GM21786 (cell line): ENCODE data around the gene DAAM2.

Experiments
- ATAC-seq: cut with Tn5 transposase; IDR thresholded peaks from one replicate; pipeline ENCODE4 v1.9.1; 2021; ENCODE audit not compliant: unreplicated experiment

Gene DAAM2

DNA sequence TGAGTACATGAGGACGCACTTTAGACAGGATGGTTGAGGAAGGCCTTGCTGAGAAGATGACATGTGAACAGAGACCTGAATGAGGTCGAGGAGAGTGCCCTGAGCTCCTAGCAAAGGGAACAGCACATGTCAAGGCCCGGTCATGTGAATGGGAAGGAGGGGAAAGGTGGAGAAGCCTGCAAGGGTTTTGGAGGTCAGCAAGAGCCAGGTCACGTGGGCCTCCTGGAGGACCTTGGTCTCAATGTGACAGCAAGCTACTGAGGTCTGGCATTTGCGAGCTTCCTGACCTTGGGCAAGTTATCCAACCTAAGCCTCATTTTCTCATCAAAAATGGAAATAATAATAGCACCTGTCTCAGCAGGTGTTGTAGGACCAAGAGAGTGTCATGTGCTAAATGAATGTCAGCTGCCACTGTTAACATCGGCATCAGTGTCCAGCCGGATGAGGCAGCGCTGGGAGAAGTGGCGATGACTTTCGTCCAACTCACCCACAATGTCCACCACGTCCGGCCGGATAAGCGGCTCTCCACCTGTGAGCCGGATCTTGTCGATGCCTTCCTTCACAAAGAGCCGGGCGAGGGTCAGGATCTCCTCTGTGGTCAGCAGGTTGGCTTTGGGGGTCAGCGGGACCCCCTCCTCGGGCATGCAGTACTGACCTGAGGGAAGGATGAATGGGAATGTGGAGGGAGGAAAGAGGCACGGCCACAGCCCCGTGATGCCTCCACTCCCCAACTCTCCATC, 133.2 kb downstream of the DAAM2 start:
- ATAC-seq = no peak

DNA sequence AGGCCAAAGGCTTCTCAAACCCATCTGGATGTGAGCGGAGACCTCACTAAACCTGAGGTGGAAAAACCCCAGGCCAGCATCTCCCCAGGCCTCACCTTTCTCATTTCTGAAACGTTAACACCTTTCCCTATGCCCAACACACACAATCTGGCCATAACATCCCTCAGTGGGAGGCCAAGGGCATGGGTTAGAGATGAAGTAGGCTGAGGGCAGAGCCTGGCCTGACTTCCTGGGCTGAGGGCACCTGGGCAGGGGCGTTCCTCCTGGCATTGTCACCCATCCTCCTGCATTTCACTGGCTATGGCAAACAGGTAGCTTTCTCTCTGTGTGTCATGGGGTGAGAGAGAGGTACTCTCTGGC, 133.7 kb downstream of the DAAM2 start:
- ATAC-seq = no peak

DNA sequence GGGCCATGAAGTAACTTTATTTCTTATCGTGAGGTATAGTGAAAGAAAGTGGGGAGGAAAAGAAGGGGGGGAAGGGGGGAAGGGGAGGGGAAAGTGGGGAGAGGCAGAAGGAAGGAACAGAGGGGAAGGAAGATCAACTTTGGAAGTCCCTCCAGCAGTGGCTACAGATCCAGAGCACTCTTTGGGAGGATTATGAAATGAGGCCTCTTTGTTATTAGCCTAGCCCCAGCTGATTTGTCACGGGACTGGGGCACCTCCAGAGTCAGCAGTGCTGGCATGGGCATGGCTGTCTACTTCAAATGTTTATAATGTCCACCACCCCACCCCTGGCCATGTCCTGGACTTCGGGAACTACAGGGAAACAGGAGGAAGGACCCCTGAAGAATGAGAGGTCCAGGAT, 134.5 kb downstream of the DAAM2 start:
- no peak for ATAC-seq

DNA sequence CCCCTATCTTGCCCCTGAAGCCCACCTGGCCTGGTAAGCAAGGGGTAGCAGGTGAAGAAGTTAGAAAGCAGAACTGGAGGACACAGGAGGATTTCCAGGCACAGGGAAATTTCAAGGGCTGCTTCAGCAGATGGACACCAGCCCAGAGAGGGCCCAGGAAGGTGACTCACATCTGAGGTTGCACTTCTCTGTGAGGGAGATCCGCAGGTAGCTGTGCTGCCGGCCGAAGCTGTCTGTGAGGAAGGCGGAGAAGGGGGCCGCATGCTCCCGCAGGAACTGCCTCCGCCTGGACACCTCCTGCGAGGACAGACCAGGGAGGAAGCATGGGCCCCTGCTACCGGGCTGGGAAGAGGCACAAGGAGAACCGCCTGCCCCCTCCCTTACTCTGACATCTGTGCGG, 135.0 kb downstream of the DAAM2 start:
- ATAC-seq = no peak

DNA sequence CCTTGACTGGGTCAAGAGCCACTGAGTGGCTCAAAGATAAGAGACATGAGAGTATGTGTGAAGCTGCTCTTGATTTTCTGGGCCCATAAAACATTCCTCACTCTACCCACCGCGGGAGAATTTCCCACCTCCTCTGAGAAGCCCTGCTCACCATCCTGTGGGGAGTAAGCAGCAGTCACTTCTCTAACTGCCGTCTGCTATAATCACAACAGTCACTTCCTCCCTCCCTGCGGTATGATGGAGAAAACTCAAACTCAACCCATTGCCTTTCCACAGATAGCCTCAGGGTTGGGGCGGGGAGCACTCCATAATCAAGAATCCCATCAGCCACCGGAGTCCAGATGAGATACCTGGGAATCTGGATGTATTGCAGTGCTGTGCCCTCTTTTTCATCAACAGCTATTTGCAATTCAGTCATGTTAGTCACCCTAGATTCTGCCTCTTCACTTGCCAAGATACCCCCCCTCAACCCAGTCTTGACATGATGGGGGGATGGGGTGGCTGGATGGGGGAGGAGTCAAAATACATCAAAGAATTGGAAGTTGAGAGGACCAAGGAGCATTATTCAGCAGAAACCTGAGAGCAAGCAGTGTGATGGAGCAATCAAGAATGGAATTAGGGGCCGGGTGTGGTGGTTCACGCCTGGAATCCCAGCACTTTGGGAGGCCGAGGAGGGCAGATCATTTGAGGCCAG, 137.0 kb downstream of the DAAM2 start:
- ATAC-seq = no peak

DNA sequence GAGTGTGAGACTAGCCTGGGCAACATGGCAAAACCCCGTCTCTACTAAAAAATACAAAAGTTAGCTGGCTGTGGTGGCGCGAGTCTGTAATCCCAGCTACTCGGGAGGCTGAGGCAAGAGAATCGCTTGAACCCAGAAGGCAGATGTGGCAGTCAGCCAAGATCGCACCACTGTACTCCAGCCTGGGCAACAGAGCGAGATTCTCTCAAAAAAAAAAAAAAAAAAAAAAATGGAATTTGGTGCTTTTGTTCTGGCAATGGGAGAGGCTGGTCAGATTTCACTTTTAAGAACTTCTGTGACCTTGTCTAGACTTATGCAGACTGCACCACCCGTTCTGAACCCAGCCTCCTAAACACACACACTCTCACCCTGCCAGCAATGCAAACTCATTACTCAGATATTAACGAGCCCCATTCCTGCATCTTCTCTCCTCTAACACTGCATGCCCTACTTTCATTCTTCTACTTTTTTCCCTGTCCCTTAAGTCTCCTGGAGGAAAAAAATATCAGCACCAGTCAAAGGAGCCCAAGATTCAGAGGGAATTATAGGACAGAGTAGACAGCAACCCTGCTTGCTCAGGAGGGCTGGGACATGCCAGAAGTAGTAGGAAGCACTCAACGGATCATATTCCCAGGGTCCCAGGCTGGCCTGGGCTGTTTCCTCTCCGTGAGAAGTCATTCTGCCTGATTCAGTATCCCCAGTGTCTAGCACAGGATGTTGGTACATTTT, 137.7 kb downstream of the DAAM2 start:
- no peak for ATAC-seq

DNA sequence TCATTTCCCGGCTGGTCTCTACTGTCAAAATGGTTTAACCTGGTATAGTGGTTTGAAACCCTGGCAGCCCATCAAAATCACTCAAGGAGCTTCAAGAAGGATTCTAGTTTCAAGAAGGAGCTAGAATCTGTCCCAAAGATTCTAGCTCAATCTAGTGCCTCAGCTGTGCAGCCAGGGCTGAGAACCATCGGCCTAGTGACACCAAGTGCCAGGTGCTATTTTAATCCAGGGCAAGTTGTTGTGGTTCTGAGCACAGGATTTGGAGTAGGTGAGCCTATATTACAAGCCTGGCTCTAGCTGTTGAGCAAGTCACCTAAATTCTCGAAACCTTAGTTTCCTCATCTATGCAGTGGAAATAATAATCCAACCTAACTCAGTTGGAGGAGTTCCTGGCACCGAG, 138.4 kb downstream of the DAAM2 start:
- ATAC-seq = no peak

DNA sequence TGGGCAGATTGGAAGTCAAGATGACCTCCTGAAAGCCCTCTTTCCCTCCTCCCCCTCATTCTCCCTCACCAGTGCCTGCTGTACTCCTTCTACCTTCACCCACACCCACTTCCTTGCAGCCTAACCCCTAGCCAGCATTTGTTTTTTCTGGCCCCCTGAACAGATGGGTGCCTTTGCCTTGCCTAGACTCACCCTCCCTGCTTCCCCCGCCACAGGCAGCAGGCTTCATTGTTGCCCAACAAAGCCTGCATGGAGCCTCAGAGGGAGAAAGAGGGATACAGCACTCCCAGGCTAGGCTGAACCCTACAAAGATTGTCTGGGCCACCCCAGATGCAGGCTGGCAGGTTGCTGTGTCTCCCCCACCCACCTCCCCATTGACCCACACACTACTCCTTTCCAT, 139.4 kb downstream of the DAAM2 start:
- ATAC-seq = no peak

DNA sequence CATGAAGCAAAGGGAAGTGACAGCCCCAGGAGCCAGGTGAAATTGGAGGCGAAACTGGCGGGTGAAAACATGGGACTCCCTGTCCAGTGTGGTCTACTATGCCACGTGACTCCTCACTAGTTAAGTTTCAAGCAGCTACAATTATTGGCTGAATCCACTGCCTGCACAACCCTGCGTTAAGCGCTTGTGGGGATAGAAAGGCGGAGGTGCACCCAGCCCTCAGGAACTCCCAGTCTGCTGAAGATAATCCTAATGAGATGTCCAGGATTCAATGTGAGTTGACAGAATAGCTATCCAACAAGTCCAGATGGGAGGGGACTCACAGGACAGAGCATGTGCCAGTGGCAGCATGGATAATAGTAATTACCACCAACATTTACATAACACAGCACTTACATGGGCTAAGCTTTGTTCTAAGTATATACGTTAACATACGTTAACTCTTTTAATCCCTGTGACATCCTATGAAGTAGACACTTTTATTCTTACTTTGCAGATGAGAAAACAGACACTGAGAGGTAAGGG, 140.3 kb downstream of the DAAM2 start:
- no peak for ATAC-seq

DNA sequence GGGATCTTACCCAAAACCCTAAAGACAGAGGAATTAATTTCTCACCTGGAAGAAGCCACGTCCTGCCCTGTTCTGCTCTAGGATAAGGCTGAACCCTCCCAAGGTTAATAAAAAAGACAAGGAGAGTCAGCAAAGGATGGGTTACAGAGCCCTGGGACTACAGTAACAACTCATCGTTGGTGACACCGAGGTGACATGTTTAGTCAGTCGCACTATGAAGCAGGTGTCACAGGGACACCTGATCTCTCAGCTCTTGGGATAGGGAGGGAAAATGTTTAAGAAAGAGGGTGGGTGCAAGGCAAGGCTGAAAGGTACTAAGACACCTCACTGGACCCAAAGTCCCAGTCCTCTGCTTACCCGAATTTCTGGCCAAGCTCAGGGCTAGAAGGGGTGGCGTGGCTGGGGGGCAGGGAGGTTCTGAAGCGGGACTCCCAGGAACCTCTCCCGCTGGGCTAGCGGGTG, 141.5 kb downstream of the DAAM2 start:
- no peak for ATAC-seq

DNA sequence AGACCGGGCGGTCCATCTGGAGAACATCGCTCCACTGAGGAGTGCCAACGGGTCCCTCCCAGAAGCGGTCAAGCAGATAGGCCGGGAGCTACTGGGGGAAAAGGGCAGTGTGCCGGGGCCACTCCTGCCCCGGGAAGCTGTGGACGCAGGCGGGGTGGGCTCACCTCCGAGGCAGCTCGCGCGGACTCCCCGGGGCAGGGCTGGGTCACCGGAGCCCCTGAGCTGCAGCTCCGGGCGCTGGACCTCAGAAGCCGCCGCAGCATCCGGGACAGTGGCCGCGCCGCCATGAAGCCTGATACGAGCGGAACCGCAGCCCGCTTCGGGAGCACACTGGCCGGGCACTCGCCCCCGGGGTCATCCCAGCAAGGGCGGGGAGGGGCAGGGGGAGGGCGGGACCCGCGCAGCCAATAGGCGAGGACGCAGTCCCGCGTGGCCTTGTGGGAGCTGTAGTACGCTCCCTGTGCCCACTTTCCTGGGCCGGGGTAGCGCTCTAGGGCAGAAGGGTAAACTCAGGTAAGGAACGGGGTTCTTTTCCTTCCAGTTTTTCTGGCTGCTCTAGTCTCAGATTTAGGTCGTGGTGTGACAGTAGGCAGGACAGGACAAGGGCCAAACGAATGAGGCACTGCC, 142.1 kb downstream of the DAAM2 start, which contains the start of gene MOCS1:
Gene MOCS1 (minus strand): TSS at position 332 of the 627 bp plus-strand sequence. CDS start 45 bp downstream, at position 287.
- no peak for ATAC-seq

DNA sequence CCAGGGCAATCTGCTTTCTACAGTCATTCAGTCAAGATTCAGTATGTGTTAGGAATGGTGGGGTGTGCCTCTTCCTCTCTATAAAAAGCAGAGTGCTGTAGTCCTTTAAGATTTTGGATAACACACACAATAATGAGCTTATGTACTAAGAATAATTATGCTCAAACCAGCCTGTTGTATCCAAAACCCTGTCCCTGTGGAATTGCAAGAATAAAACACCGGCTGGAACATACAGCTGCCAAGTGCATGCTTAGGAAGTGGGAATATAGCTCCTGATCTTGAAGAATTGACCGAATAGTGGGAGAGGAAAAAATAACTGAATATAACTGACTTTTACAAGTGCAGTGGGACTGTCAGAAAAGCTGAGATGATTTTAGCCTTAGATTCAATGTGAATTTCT, 143.1 kb downstream of the DAAM2 start:
- ATAC-seq = no peak

DNA sequence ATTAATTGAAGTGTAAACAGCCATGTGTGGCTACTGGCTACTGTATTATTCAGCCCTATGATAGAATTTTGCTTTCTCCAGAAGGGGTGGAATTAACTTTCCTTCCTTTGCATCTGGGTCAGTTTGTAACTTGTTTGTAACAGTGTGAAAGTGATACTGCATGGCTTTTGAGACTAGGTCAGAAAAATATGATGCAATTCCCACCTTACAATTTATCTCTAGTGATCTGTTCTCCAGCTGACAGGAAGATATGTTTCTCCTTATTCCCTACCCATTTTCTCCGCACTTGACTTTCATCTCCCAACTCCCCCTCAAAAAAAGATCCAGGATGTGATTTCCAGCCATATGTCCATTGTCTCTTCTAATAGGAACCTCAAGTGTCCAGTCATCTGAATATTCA, 144.7 kb downstream of the DAAM2 start:
- no peak for ATAC-seq

DNA sequence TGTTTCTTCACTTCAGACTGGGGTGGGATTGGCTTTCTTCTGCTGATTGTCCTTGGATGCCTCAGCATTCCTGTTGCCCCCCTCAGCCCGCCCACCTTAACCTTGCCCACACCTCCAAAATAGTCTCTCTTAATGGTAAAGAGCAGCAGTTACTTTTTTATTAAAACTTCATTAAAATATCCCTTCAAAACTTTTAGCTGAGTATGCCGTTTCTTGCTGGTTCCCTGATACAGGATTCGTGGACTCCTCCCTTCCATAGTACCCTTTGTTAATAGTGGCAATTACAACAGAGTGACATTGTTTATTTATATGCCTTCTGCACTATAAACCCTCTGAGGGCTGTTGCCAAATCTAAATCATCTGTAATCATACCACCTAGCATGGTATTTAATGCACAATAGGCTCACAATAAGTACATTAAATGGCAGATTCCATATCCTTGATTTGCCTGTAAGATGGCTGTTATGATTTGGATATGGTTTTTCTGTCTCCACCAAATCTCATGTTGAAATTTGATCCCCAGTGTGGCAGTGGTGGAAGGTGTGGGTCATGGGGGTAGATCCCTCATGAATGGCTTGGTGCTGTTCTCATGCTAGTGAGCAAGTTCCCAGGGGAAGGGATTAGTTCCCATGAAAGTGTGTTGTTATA, 145.6 kb downstream of the DAAM2 start:
- no peak for ATAC-seq

DNA sequence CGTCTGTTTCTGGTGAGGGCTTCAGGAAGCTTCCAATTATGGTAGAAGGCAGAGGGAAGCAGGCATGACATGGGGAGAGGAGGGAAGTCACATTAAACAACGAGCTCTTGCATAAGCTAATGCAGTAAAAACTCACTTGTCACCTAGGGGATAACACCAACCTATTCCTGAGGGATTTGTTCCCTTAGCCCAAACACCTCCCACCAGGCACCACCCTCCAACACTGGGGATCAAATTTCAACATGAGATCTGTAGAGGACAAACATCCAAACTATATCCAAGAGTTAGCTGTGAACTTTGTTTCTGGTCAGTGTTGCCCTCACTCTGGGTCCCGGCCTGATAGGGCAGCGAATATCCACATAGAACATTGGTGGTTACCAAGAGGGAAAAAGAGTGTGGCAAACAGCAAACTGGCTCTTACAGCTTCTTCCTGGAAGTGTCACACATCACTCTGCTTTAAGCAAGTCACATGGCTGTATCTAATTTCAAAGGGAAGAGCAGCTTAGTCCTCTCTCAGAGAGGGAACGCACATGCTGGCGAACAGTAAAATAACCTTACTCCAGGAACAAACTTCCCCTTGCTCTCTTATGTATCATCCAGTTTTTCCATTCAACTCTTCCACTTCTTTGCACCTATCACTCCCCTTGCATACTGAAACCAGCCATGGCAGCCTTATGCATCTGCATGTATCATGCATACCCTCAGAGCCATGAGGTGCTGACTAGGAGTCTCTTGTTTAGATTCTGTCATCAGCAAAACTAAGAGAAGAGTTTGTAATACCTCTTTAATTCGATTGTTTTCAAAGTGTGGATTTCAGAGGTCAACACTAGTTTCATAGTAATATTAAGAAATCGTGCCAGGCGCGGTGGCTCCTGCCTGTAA, 146.8 kb downstream of the DAAM2 start:
- no peak for ATAC-seq

DNA sequence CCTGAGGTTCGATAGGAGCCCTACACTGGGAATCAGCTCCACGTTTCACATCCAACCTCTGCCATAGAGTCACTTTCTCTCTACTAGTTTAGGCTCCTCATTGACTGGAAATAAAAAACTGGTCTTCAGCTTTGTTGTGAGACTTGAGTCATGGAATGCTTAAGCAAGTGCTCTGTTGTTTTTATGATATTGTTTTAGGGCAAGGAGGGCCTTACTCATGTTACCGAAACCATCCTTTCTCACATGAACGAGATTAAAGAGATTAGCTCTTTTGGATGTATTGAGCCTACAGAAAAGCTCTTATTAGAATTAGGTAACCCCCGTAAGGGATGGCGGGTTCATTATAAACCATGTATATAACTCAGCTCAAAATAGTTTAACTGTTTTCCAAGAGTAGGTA, 149.0 kb downstream of the DAAM2 start:
- ATAC-seq = no peak

DNA sequence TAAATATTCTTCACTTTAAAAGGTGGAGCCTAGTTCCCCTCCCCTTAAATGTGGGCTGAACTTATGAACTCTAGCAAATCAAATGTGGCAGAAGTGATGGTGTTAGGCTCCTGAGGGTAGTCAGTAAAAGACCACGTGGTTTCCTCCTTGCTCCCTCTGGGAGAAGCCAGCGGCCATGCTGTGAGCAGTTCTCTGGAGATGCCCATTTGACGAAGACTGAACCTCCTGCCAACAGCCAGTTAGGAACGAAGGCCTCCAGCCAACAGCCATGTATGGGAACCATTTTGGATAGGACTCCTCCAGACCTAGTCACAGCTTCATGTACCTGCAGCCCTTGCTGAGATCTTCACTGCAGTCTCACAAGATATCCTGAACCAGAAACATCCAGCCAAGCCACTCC, 149.6 kb downstream of the DAAM2 start:
- ATAC-seq = no peak

DNA sequence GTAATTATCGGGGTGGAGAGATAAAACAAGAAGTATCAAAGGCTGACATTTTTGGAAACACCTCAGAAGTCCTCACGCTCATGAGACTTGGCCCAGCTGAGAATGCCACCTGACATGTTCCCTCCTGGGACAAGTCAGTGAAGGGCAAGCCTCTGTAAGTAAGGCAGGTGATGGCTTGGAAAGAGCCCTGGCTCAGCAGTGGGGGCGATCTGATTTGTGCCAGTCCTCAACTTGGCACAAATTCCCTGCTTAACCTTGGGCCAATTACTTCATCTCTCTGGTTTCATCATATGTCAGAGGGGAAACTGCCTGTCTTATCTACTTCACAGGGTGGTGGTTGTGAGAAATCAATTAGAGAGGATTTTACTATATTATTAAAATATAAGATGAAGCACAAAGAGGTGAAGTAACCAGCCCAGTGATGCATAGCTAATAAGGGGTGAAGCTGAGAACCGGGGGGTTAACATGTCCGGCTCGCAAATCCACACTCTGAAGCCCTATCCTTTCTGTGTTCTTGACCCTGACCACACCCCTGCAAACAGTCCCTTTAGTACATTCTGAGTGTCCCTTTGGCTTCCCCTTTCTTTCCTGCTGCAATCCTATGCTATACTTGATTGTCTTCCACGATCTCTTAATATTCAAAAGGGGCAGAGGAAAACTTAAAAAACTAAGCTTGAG, 150.9 kb downstream of the DAAM2 start:
- no peak for ATAC-seq

DNA sequence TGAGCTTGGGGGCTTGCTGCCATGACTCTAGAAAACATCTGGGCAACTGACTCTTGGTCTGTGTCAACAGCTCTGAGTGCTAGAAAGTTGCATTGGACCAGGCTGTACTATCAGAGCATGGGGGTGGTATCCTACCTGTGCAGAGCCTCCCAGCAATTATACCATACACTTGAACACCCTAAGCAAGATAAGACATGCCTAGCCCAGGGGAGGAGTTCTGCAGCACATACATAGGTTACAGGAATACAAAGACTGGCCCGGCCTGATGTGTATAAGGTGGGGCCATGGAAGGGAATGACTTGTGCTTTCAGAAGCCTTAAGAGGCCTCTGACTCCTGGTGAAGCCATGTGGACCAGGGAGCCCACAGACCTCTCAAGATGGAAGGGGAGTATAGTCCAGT, 153.4 kb downstream of the DAAM2 start:
- no peak for ATAC-seq
